ENCODE results near the gene PPFIBP2. TPM values are rescaled to one million over a fixed set of nuclear protein-coding genes. Genes with fewer than 3 reads are reported as not detected.

Gene PPFIBP2
- total RNA-seq, 1 experiment from 2014 or later, result 5.7 TPM

DNA sequence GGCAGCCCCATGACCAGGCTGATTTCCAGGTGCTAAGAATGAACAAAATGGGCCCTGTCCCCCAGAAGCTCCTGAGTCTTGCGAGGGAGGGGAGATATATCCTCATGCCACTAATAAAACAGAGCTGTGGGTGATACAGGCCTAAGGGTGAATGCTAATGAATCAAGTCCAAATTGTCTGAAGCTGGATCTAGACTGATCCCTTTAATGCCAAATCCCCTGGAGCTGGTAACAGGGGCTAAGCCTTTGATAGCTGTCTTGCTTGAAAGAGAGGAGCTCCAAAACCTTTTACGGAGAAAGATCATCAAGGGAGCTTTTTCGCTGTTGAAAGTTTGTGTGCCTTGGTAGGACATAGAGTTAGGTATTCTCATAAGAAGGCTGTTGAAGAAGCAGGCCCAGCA, 79.7 kb downstream of the PPFIBP2 start:
- BruUV-seq (replicated peaks), result no TSS peak
- H3K4me3 ChIP-seq (replicated peaks in 1 of 2; ENCODE audit: low read depth in 1 of 2, low read length in 2 of 2), result no peak overlapping the region
- H3K27me3 ChIP-seq (ENCODE audit: insufficient read depth, low read length), result no peaks in the 10 kb centered on the region
- POLR2A ChIA-PET, result no interaction called here
- intact Hi-C loops (cut with micrococcal nuclease), result no loop called here
- TF ChIP-seq ZNF274 (IDR thresholded peaks at IDR 0.05; ENCODE audit: low read depth, low read length) (no peak), RAD21 (IDR thresholded peaks at IDR 0.05; ENCODE audit: low read depth) (no peak), EZH2phosphoT487 (IDR thresholded peaks at IDR 0.05; ENCODE audit: borderline replicate concordance) (no peak), ATF3 (IDR thresholded peaks at IDR 0.05) (no peak), ZBTB33 (IDR thresholded peaks at IDR 0.05; ENCODE audit: extremely low read depth, insufficient replicate concordance, low read length) (no peak)
- peaks cover 4 to 8% of the 10 kb centered on the region in 2 experiments; a peak in 2 of 4 replicates for H3K4me1 ChIP-seq (ENCODE audit: control insufficient read depth in 1 of 2, insufficient read depth in 2 of 2, low read length in 2 of 2)
- no peaks in the 10 kb centered on the region for H3K9me2 ChIP-seq (ENCODE audit: insufficient read depth)
- CTCF ChIA-PET, result no interaction called here
- ATAC-seq (no peak), DNase-seq (ENCODE audit: low read depth, low spot score) (no peak)
- no peaks in the 10 kb centered on the region for H3K36me3 ChIP-seq (ENCODE audit: control insufficient read depth in 1 of 2, insufficient read depth in 2 of 2, low read length in 2 of 2)
- no peak overlapping the region for H2AFZ ChIP-seq (ENCODE audit: low read depth, low read length, poor library complexity, severe bottlenecking)
- H3K27ac ChIP-seq (ENCODE audit: low read depth, low read length), result no peak overlapping the region
- RAD21 ChIA-PET (ENCODE audit: low non-redundant PET in 1 of 2, low total read pairs in 2 of 2, uncharacterized antibody in 2 of 2, unreplicated experiment in 2 of 2), result no interaction called here
- H3K9me3 ChIP-seq (ENCODE audit: control insufficient read depth in 1 of 2, insufficient read depth in 1 of 2, low read depth in 1 of 2, low read length in 2 of 2), result no peaks in the 10 kb centered on the region
- H3K79me2 ChIP-seq (ENCODE audit: insufficient read depth, low read length), result no peaks in the 10 kb centered on the region
- no peaks in the 10 kb centered on the region for H4K20me1 ChIP-seq (ENCODE audit: insufficient read depth)
- H3K9ac ChIP-seq (ENCODE audit: low read length), result no peak overlapping the region
- no peak overlapping the region for H3K4me2 ChIP-seq (ENCODE audit: low read length)

GRCh38 chr11:7595016-7595866, 81.4 kb downstream of the PPFIBP2 start:
- Histone ChIP-seq H3K9me2 (ENCODE audit: insufficient read depth) (no peaks in the 10 kb centered on the region), H3K9me3 (ENCODE audit: control insufficient read depth in 1 of 2, insufficient read depth in 1 of 2, low read depth in 1 of 2, low read length in 2 of 2) (no peaks in the 10 kb centered on the region), H3K27me3 (ENCODE audit: insufficient read depth, low read length) (no peaks in the 10 kb centered on the region), H3K4me3 (replicated peaks in 1 of 2; ENCODE audit: low read depth in 1 of 2, low read length in 2 of 2) (no peak overlapping the region), H3K4me1 (ENCODE audit: control insufficient read depth in 1 of 2, insufficient read depth in 2 of 2, low read length in 2 of 2) (peaks cover 4 to 9% of the 10 kb centered on the region in 2 experiments; a peak in 2 of 4 replicates), H4K20me1 (ENCODE audit: insufficient read depth) (no peaks in the 10 kb centered on the region), H3K4me2 (ENCODE audit: low read length) (no peak overlapping the region), H3K36me3 (ENCODE audit: control insufficient read depth in 1 of 2, insufficient read depth in 2 of 2, low read length in 2 of 2) (no peaks in the 10 kb centered on the region), H3K79me2 (ENCODE audit: insufficient read depth, low read length) (no peaks in the 10 kb centered on the region), H3K9ac (ENCODE audit: low read length) (no peak overlapping the region), H2AFZ (ENCODE audit: low read depth, low read length, poor library complexity, severe bottlenecking) (no peak overlapping the region), H3K27ac (ENCODE audit: low read depth, low read length) (no peak overlapping the region)
- ChIA-PET RAD21 (ENCODE audit: low non-redundant PET in 1 of 2, low total read pairs in 2 of 2, uncharacterized antibody in 2 of 2, unreplicated experiment in 2 of 2) (no interaction called here), POLR2A (no interaction called here), CTCF (no interaction called here)
- no TSS peak for BruUV-seq (replicated peaks)
- no peak for ATAC-seq
- no peak for DNase-seq (ENCODE audit: low read depth, low spot score)
- no peak for TF ChIP-seq EZH2 (IDR thresholded peaks at IDR 0.05)
- TF ChIP-seq CEBPB (IDR thresholded peaks at IDR 0.05; ENCODE audit: low read depth), result no peak
- no peak for TF ChIP-seq ZNF274 (IDR thresholded peaks at IDR 0.05; ENCODE audit: low read depth, low read length)
- TF ChIP-seq, protein P1, sequence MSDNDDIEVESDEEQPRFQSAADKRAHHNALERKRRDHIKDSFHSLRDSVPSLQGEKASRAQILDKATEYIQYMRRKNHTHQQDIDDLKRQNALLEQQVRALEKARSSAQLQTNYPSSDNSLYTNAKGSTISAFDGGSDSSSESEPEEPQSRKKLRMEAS (IDR thresholded peaks at IDR 0.05), result no peak
- TF ChIP-seq POLR2AphosphoS5 (IDR thresholded peaks at IDR 0.05; ENCODE audit: low read depth, low read length), result no peak
- TF ChIP-seq FOSL1 (IDR thresholded peaks at IDR 0.05; ENCODE audit: low read depth), result no peak
- intact Hi-C loops (cut with micrococcal nuclease), result no loop called here

Measured in HCT116 (cell line).